HG02943 (cell line): Measurements from ENCODE around the gene CAMTA1.
"Not testable (repeated sequence)": the region's sequence is repeated elsewhere in the genome, so short reads cannot be mapped to it uniquely, and the experiment has no call there.

ENCODE experiments used
- ATAC-seq: cut with Tn5 transposase; IDR thresholded peaks from one replicate; pipeline ENCODE4 v1.9.1; 2021; ENCODE audit warnings: mild to moderate bottlenecking, low read depth, moderate library complexity; ENCODE audit not compliant: unreplicated experiment

Gene CAMTA1

GRCh38 chr1:7778133-7778628, 992.9 kb downstream of the CAMTA1 start:
- no peak for ATAC-seq

GRCh38 chr1:7780976-7781375, 995.7 kb downstream of the CAMTA1 start:
- no peak for ATAC-seq

GRCh38 chr1:7781501-7781900, 996.2 kb downstream of the CAMTA1 start:
- no peak for ATAC-seq

DNA sequence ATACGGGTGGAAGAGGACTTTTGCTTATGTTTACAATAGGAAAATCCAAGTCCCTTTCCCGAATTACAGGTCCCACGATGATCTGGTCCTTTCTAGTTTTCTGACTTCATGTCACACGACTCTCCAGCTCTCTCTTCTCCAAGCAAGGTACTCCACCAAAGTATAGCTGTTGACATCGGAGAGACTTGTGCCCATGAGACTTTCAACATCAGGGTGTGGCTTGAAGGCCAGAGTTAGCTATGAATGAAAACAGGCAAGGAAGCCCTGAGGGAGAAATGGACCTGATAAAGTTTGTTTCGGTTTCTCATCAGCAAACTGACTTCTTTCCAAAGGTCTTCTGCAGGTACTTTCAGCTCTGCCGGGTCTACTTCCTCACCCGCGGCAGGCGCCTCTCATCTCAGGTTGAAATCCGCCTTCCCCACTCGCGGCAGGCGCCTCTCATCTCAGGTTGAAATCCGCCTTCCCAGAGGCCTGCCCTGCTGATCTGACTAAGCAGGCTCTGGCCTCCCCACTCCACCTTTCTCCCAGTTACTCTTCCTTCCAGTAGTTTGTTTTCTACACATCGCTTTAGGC, 996.8 kb downstream of the CAMTA1 start:
- ATAC-seq = no peak

- no peak for ATAC-seq
Observed at GRCh38 chr1:7783178-7783711, 998.0 kb downstream of the CAMTA1 start.

- ATAC-seq = peak; percentile 82
Observed at GRCh38 chr1:7783826-7784491, 998.7 kb downstream of the CAMTA1 start, which contains the start of gene PER3. Gene PER3 (plus strand): TSS chr1:7784291. CDS start chr1:7784878, 587 bp downstream.

GRCh38 chr1:7784492-7785071, 999.3 kb downstream of the CAMTA1 start:
- no peak for ATAC-seq

- no peak for ATAC-seq
Observed at GRCh38 chr1:7785108-7785507, 999.9 kb downstream of the CAMTA1 start.

DNA sequence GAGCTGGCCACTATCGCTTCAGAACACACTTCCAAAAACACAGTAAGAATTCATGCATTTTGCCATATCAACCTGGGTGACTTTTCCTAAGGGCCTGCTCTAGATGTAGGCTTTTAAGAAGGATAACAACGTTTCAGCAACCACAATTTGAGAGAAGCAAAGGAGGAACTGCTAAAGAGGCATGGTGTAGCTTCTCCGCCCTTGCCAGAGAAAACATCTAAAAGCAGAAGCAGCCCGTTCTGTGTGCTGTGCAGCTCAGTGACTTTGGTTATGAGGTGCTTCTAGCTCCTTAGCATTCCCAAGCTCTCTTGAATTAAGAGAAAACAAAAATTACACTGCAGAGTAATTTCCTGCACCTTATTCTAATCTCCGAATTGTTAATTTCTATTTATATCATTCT, 1001.5 kb downstream of the CAMTA1 start:
- ATAC-seq = no peak

DNA sequence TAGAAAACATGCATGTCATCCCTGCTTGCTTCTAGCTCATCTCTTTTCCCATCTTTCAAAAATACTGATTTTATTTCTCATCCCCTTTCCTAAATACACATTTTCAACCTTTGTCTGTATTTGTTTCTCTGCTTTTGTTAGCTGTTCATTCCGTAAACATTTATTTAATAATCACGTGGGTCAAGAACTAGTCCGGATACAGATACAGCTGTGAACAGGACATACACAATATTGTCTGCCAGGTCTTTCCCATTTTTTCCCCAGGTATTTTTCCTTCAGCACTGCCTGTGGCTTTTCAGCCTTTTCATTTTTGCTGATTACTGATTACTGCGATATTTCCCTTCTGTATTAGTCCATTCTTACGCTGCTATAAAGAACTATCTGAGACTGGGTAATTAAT, 1004.6 kb downstream of the CAMTA1 start:
- no peak for ATAC-seq

GRCh38 chr1:7791027-7791426, 1005.8 kb downstream of the CAMTA1 start:
- not testable (repeated sequence) for ATAC-seq

DNA sequence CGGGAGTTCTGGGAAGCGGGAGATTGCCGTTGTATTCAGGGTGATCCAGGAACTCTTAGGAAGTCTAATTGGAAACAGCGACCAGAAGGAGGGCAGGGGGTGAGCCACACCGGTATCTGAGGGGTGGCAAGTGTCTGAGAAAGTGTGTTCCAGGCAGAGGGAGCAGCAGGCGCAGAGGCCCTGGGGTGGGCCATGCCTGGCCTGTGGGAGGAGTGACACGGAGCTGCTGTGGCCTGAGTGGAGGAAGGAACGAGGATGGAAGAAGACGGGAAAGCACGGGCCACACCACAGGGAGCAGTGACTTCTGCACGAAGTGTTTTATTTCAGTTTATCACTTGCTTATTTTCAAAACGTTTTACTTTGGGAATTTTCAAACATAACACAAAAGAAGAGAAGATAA, 1010.2 kb downstream of the CAMTA1 start:
- no peak for ATAC-seq

GRCh38 chr1:7805460-7805859, 1020.2 kb downstream of the CAMTA1 start:
- ATAC-seq = no peak

- ATAC-seq = no peak
Observed at GRCh38 chr1:7808253-7808844, 1023.1 kb downstream of the CAMTA1 start.

DNA sequence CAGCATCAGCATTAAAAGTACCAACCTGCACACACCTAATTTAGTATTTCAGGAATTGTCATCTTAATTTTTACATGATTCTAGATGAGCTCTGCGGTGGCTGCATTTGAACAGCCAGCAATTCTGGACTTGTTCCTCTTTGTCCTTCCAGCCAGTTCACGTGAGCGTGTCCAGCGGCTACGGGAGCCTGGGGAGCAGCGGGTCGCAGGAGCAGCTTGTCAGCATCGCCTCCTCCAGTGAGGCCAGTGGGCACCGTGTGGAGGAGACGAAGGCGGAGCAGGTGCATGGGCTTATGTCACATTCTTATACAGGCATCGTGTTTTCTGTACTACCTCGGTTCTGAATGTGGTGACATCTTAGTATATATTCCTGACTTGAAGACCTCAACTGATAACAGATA, 1024.5 kb downstream of the CAMTA1 start:
- ATAC-seq = no peak

DNA sequence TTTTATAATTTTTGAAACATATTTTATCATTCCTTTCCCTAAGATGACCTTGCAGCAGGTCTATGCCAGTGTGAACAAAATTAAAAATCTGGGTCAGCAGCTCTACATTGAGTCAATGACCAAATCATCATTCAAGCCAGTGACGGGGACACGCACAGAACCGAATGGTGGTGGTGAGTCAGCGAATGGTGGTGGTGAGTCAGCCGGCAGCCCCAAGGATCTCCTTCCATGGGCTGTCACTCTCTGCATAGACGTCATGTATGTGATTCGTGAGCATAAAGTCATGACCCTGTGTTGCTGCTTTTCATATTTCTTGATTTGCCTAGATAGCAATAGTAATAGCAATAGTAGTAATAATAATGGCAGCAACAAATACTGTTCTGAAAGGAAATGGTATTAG, 1025.1 kb downstream of the CAMTA1 start:
- no peak for ATAC-seq

DNA sequence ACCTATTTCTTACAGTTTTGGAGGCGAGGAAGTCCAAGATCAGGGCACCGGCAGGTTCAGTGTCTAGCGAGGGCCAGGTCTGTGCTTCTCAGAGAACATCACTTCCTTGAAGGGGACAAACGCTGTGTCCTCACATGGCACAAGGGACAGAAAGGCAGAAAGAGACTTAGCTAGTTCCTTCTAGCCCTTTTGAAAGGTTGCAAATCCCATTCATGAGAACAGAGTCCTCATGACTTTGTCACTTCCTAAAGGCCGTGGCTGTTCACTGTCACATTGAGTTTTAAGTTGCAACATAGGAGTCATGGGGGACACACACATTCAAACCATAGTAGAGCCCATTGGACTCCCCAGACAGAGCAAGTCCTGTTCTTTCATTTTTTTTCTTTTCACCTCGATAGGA, 1026.2 kb downstream of the CAMTA1 start:
- no peak for ATAC-seq

DNA sequence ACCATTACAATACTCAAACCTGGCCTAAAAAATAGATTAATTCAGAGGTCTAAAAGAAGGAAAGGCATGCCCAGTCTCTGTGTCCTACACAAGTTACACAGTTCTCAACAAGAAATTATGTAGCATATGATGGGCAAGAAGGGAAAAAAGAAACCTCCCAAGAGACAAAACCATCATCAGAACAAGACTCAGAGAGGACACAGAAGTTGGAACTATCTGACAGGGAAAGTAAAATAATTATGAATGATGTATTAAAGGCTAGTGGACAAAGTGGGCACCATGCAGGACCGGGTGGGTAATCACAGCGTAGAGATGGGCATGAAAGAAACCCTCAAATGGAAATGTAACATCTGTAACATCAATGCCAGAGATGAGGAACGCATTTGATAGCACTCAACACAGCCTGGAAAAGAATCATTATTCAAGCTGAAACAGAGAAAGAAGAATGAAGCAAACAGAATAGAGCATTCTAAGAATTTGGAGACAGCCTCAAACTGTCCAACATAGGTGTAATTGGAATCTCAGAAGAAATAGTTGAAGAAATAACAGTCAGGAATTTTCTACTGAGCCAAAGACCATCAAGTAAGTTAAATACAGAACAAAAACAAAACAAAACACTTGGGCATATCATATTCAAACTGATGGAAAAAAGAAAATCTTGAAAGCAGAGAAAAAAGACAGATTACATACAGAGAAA, 1028.6 kb downstream of the CAMTA1 start:
- ATAC-seq = no peak
